ENCODE measurements around the gene ALG2.
"Not testable (repeated sequence)": the region's sequence is repeated elsewhere in the genome, so short reads cannot be mapped to it uniquely, and the experiment has no call there.

Gene ALG2

GRCh38 chr9:99238331-99238730, 16.6 kb upstream of the ALG2 start:
- no peak for DNase-seq (ENCODE audit: low read depth in 2 of 2)

GRCh38 chr9:99237849-99238248, 16.1 kb upstream of the ALG2 start:
- DNase-seq (ENCODE audit: low read depth in 2 of 2): not testable (repeated sequence)

GRCh38 chr9:99237356-99237755, 15.6 kb upstream of the ALG2 start:
- DNase-seq (ENCODE audit: low read depth in 2 of 2): no peak

GRCh38 chr9:99235926-99236634, 14.3 kb upstream of the ALG2 start:
- DNase-seq (ENCODE audit: low read depth in 2 of 2): no peak

- no peak for DNase-seq (ENCODE audit: low read depth in 2 of 2)
Observed at GRCh38 chr9:99235069-99235468, 13.3 kb upstream of the ALG2 start.

GRCh38 chr9:99234618-99235017, 12.9 kb upstream of the ALG2 start:
- DNase-seq (ENCODE audit: low read depth in 2 of 2): no peak

- no peak for DNase-seq (ENCODE audit: low read depth in 2 of 2)
Observed at GRCh38 chr9:99231711-99232110, 10.0 kb upstream of the ALG2 start.

- DNase-seq (ENCODE audit: low read depth in 2 of 2): no peak
Observed at GRCh38 chr9:99230206-99230605, 8.5 kb upstream of the ALG2 start.

- no peak for DNase-seq (ENCODE audit: low read depth in 2 of 2)
Observed at GRCh38 chr9:99226054-99226453, 4.3 kb upstream of the ALG2 start.

- DNase-seq (ENCODE audit: low read depth in 2 of 2): no peak
Observed at GRCh38 chr9:99224445-99224844, 2.7 kb upstream of the ALG2 start.

- no peak for DNase-seq (ENCODE audit: low read depth in 2 of 2)
Observed at GRCh38 chr9:99222416-99223270, 901 bp upstream of the ALG2 start.

- no peak for DNase-seq (ENCODE audit: low read depth in 2 of 2)
Observed at GRCh38 chr9:99221266-99221620, 499 bp downstream of the ALG2 start.

GRCh38 chr9:99220011-99220410, 1.7 kb downstream of the ALG2 start:
- DNase-seq (ENCODE audit: low read depth in 2 of 2): no peak

- DNase-seq (ENCODE audit: low read depth in 2 of 2): no peak
Observed at GRCh38 chr9:99216073-99216472, 5.7 kb downstream of the ALG2 start.

- DNase-seq (ENCODE audit: low read depth in 2 of 2): no peak
Observed at GRCh38 chr9:99213197-99213596, 8.5 kb downstream of the ALG2 start.

GRCh38 chr9:99211746-99212145, 10.0 kb downstream of the ALG2 start:
- DNase-seq (ENCODE audit: low read depth in 2 of 2): no peak

- DNase-seq (ENCODE audit: low read depth in 2 of 2): no peak
Observed at GRCh38 chr9:99210572-99210971, 11.2 kb downstream of the ALG2 start.

- no peak for DNase-seq (ENCODE audit: low read depth in 2 of 2)
Observed at GRCh38 chr9:99201603-99202002, 20.1 kb downstream of the ALG2 start.

GRCh38 chr9:99199938-99200539, 21.7 kb downstream of the ALG2 start:
- no peak for DNase-seq (ENCODE audit: low read depth in 2 of 2)

GRCh38 chr9:99197987-99198386, 23.8 kb downstream of the ALG2 start:
- no peak for DNase-seq (ENCODE audit: low read depth in 2 of 2)

- no peak for DNase-seq (ENCODE audit: low read depth in 2 of 2)
Observed at GRCh38 chr9:99197124-99197630, 24.6 kb downstream of the ALG2 start.

- DNase-seq (ENCODE audit: low read depth in 2 of 2): not testable (repeated sequence)
Observed at GRCh38 chr9:99196484-99196883, 25.3 kb downstream of the ALG2 start.

GRCh38 chr9:99193466-99193821, 28.3 kb downstream of the ALG2 start:
- DNase-seq (ENCODE audit: low read depth in 2 of 2): no peak
